ENCODE data around the gene PDZRN3.

Gene PDZRN3

DNA sequence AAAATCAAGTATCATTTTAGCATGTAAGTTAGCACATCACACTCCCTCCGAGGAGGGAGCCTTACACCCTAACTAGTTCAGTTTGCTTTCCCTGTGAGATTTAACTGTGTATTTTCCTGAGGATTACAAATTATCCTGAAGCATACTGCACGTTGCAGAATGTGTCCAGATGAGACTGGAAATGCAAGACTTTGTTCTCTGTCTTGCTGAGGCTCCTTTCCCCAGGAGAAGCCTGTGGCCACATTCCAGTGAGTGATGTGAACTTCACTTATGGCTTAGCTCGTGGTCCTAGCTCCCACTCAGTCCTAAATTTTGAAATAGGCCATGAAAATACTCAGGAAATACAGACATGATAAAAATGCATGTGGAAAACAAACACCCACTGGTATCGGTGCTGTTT is 23.7 kb downstream of the PDZRN3 start:
- DNase-seq = no peak
- in situ Hi-C loops (cut with HindIII; ENCODE audit: low pct_ligation_motif_present, low pct_unique_long_range_greater_than_20kb, low sequenced_read_pairs) = no loop called here

GRCh38 chr3:73600293-73600938 is 24.3 kb downstream of the PDZRN3 start:
- in situ Hi-C loops (cut with HindIII; ENCODE audit: low pct_ligation_motif_present, low pct_unique_long_range_greater_than_20kb, low sequenced_read_pairs) = no loop called here
- no peak for DNase-seq

DNA sequence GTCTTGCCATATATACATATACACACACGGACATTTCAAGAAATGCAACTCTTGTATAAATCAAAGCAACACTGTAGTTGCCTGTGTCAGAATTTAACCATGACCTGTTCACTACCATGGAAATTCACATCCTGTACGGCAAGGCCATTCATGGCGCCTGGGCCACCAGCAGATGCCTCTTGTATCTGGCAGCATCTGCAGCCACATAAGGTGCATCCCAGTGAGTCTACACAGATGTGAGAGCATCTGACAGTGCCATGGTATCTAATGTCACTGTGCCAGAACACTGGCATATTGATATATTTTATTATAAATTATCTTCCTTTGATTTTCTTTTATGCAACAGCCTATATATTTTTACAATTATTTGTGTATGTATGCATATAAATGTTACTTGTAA is 25.1 kb downstream of the PDZRN3 start:
- no peak for DNase-seq
- in situ Hi-C loops (cut with HindIII; ENCODE audit: low pct_ligation_motif_present, low pct_unique_long_range_greater_than_20kb, low sequenced_read_pairs) = no loop called here

- in situ Hi-C loops (cut with HindIII; ENCODE audit: low pct_ligation_motif_present, low pct_unique_long_range_greater_than_20kb, low sequenced_read_pairs) = no loop called here
- no peak for DNase-seq
Observed at GRCh38 chr3:73597476-73597875, 27.3 kb downstream of the PDZRN3 start.

DNA sequence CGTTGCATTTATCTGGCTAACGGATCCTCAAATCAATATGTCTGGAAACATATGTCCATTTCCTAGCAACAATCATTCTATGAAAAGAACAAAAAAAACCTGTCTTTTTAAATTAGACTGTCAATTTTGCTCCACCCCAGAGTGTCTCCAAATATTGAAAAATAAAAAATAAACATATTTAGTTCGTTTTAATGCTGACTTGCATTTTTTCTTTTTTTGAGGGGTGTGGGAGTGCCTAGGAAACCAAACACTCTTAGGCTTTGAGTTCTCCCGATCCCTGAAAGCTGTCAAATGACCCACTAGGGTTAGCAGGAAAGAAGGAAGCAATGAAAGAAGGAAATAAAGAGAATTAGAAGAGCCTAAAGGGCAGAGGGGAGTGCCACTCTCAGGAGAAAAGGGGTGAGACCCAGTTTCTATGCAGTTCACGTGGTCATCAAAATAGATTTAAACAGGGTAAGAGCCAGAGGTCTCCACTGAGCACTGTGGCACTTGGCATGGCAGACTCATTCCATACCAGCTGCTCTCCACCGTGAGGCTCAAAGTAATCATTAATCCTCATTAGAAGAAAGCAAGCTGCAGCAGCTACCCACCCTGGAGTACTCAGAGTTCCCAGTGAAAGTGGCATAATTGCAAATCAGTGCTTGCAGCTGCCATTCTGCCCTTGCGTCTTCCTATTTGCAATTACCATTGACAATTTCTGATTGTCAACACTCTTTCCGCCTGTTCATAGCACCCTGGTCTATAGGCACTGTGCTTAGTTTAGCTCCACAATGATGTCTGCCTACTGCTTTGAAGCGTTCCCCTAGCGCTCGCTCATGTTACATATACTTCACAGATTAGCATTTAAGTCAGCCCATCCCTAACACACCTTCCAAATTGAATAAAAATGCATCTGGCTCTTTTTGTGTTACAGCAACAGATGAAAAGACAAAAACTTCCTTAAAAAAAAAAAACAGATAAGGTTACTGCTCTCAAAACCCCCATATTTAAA is 32.3 kb downstream of the PDZRN3 start:
- peak; percentile 31 for DNase-seq
- in situ Hi-C loops (cut with HindIII; ENCODE audit: low pct_ligation_motif_present, low pct_unique_long_range_greater_than_20kb, low sequenced_read_pairs) = no loop called here

- DNase-seq = no peak
- in situ Hi-C loops (cut with HindIII; ENCODE audit: low pct_ligation_motif_present, low pct_unique_long_range_greater_than_20kb, low sequenced_read_pairs) = no loop called here
Observed at GRCh38 chr3:73591286-73591800, 33.4 kb downstream of the PDZRN3 start.

DNA sequence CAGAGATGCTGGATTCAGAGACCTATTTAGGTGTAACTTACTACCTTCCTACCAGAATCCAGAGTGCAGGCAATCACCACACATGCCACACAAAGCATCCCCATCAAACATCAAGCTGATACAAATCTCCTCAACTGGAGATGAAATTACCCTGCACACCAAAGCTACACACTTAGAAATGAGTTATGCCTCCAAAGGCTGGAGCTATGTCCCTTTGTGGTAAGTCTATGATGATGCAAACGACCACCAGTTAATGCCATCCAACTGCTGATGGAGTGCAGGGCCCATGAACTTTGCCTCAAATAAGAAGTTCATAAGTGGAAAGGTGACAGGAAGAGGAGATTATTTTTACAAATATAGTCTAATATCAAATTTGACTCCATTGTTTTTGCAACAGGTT is 38.1 kb downstream of the PDZRN3 start:
- DNase-seq = no peak
- in situ Hi-C loops (cut with HindIII; ENCODE audit: low pct_ligation_motif_present, low pct_unique_long_range_greater_than_20kb, low sequenced_read_pairs) = no loop called here

DNA sequence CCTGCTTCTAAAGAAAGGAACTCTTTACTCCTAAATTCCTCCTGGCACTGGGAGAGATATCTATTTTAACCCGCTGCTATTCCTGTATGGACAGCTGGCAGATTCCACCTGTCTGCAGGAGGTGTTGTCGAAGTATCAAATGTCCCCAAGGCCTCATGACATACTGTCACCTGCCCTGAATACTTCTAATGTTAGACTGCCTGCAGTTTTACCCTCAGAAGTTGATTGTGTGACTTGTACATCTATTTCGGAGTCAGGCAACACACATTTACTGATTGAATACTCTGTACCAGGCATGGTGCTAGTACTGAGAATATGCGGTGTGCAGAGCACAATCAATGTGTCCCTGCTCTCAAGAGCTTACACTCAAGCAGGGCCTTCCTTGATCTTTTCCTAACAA is 38.6 kb downstream of the PDZRN3 start:
- in situ Hi-C loops (cut with HindIII; ENCODE audit: low pct_ligation_motif_present, low pct_unique_long_range_greater_than_20kb, low sequenced_read_pairs) = no loop called here
- no peak for DNase-seq

DNA sequence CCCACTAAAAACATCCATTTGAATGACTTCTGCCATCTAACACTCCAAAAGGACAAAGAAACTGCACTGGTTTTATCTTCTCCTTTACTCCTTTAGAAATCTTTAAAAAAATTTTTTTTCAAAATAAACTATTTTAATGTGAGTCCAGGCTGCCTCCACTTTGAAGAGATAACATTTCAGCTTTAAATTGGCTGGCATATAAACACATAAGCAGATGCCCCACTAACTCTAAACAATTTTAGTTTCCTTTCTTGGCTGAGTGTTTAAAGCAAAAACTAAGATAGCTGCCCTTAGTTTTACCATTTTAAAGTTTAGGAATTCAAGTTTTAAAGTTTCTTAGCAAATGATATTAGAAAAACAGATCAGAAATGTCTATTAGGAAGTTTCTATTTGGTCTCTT is 39.9 kb downstream of the PDZRN3 start:
- in situ Hi-C loops (cut with HindIII; ENCODE audit: low pct_ligation_motif_present, low pct_unique_long_range_greater_than_20kb, low sequenced_read_pairs) = no loop called here
- no peak for DNase-seq

DNA sequence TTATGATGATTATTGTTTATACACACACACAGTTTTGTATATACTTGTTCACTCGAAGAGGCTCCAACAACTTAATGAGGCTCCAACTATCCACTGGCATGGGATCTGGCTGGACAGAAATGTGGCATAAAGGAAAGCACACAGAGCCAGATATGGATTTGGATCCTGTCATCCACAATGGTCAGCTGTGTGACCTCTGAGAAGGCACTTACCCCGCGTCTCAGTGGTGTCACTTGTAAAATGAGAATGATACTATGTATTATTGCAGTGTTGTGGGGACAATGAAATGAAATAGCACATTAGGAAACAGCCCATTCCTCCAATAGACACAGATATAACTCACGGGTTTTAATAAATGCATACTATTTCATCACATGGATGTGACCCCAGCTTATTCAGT is 42.2 kb downstream of the PDZRN3 start:
- in situ Hi-C loops (cut with HindIII; ENCODE audit: low pct_ligation_motif_present, low pct_unique_long_range_greater_than_20kb, low sequenced_read_pairs) = no loop called here
- no peak for DNase-seq

- no peak for DNase-seq
- in situ Hi-C loops (cut with HindIII; ENCODE audit: low pct_ligation_motif_present, low pct_unique_long_range_greater_than_20kb, low sequenced_read_pairs) = no loop called here
Observed at GRCh38 chr3:73581134-73581846, 43.5 kb downstream of the PDZRN3 start.

GRCh38 chr3:73580343-73580742 is 44.4 kb downstream of the PDZRN3 start:
- in situ Hi-C loops (cut with HindIII; ENCODE audit: low pct_ligation_motif_present, low pct_unique_long_range_greater_than_20kb, low sequenced_read_pairs) = no loop called here
- DNase-seq = no peak

GRCh38 chr3:73577704-73578103 is 47.0 kb downstream of the PDZRN3 start:
- in situ Hi-C loops (cut with HindIII; ENCODE audit: low pct_ligation_motif_present, low pct_unique_long_range_greater_than_20kb, low sequenced_read_pairs) = no loop called here
- DNase-seq = no peak

DNA sequence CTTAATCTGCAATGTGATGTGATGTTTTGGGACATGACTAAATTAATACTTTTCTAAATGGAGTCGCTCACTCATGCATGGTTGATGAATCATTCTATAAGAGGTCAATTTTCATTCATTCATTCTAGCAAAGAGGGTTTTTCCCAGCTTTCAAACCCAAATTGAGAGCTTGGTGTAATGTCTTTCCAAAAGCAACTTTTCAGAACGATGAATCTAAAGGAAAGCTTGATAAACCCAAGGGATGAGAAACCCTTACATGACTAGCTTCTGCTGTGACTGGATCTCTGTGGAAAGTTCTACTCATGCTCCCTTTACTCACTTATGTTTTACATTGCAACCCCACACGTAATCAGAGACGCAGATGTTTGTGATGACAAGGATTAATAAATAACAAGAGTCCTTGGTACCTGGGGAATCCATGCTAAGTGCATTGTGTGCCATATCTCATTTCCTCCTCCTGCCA is 47.7 kb downstream of the PDZRN3 start:
- DNase-seq = no peak
- in situ Hi-C loops (cut with HindIII; ENCODE audit: low pct_ligation_motif_present, low pct_unique_long_range_greater_than_20kb, low sequenced_read_pairs) = no loop called here

- in situ Hi-C loops (cut with HindIII; ENCODE audit: low pct_ligation_motif_present, low pct_unique_long_range_greater_than_20kb, low sequenced_read_pairs) = no loop called here
- no peak for DNase-seq
Observed at GRCh38 chr3:73575953-73576352, 48.8 kb downstream of the PDZRN3 start.

DNA sequence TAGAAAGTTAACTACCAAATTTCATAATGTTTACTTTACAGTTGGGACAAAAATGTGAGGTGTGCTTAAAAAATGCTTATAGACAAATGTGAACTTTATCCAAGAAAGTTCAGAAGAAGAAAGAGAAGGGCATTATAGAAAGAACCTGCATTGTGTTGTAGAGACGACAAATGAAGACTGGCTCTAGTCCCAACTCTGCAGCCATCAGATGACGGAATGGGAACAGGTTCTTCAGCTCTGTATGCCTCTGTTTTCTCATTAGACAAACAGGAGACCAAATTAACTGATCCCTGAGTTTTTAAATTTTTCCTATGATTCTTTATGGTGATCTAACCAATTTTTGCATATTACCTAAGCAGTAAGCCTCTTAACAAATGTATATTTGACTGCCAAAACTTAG is 49.2 kb downstream of the PDZRN3 start:
- in situ Hi-C loops (cut with HindIII; ENCODE audit: low pct_ligation_motif_present, low pct_unique_long_range_greater_than_20kb, low sequenced_read_pairs) = no loop called here
- no peak for DNase-seq

- in situ Hi-C loops (cut with HindIII; ENCODE audit: low pct_ligation_motif_present, low pct_unique_long_range_greater_than_20kb, low sequenced_read_pairs) = no loop called here
- no peak for DNase-seq
Observed at GRCh38 chr3:73573204-73573603, 51.5 kb downstream of the PDZRN3 start.

DNA sequence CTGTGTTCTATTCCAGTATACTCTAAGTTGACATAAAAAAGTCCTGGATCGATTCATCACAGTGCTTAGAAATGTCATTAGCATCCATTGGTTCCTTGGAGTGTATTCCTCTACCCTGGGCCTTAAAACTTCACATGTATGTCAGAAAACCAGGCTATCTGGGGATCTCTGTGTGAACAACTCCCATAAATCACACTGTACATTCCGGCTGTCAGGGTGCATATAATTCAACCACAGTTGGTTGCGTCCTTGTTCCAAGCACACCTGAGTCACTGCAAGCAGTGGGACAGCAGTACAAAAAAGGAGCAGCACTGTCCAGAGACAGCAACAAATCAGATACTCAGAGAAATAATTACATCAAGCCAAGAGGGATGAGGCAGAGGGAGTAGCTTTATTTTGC is 52.4 kb downstream of the PDZRN3 start:
- in situ Hi-C loops (cut with HindIII; ENCODE audit: low pct_ligation_motif_present, low pct_unique_long_range_greater_than_20kb, low sequenced_read_pairs) = no loop called here
- DNase-seq = no peak

DNA sequence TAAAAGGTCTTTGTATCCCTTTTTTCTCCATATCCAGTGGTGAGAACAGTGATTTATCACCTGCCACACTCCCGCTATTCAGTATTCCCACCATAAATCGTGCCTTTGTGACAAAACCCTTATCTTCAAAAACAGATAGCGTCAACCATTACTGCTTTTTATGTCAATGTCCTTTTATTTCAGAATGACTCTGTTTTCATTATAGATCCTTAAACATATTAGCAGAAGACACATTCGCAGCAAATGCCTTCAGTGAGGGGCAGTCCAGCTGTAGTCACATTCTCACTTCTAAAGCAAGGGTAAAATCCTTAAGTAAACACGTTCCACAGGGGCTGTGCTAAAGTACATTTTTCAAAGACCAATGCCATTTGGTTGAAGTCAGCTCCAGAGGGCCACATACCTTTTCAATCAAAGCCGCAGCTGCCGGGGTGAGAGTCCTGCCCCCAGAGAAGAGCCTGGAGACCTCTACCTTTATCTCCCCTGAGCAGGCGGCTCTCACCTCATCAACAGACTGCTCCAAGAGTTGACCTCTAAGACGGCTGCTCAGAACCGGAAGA is 53.4 kb downstream of the PDZRN3 start:
- in situ Hi-C loops (cut with HindIII; ENCODE audit: low pct_ligation_motif_present, low pct_unique_long_range_greater_than_20kb, low sequenced_read_pairs) = no loop called here
- no peak for DNase-seq

Data from ACHN (cell line).